ENCODE measurements around the gene NRIP2. TPM values are rescaled to one million over a fixed set of nuclear protein-coding genes. Genes with fewer than 3 reads are reported as not detected.

The NRIP2 gene
- total RNA-seq, 1 experiment from 2014 or later: not detected

DNA sequence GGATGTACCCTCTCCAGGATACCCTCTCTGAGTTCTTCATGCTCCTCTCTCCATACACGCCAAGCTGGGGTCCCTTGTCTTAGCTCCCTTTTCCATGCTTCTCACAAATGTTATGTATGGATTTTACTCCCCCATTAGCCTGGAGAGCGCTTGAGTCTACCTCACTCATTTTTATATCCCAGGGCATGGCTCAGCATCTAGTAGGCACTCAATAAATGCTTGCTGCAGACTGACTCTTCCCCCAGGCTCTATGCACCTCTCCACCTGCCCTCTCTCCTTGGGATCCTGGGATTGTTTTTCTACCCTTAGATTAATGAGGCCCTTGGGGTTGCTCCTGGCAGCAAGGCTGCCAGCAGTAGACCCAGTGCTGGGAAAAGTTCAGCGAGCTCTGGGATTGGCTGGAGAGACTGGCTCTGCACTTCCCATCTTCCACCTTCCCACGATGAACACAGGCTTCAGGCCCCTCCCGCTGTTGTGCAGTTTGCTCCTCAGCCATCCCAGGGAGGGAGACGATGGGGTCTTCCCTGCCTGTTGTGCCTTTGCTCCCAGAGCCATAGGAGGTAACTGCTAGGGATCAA is 2.2 kb downstream of the NRIP2 start:
- Histone ChIP-seq H3F3A (ENCODE audit: insufficient read depth, low read depth) (peaks cover 6% of the 10 kb centered on the region; the same call in 1 of the 2 replicates), H3K36me3 (ENCODE audit: low read depth) (no peaks in the 10 kb centered on the region), H2AFZ (no peak overlapping the region), H3K27ac (no peak overlapping the region), H3K79me2 (ENCODE audit: low read depth) (no peaks in the 10 kb centered on the region), H3K4me2 (no peak overlapping the region), H3K4me1 (replicated peaks; ENCODE audit: insufficient read depth) (no peaks in the 10 kb centered on the region), H3K9me3 (ENCODE audit: insufficient read depth, low read depth) (no peaks in the 10 kb centered on the region), H4K20me1 (ENCODE audit: insufficient read depth) (no peaks in the 10 kb centered on the region), H3K9me2 (ENCODE audit: insufficient read depth) (no peaks in the 10 kb centered on the region), H3K4me3 (no peak overlapping the region), H3K27me3 (ENCODE audit: insufficient read depth, low read depth) (no peaks in the 10 kb centered on the region)
- ChIA-PET POLR2A (ENCODE audit: unreplicated experiment) (no interaction called here), CTCF (no interaction called here)
- intact Hi-C loops (cut with micrococcal nuclease; ENCODE audit: unreplicated experiment): no loop called here
- TF ChIP-seq, protein P1, sequence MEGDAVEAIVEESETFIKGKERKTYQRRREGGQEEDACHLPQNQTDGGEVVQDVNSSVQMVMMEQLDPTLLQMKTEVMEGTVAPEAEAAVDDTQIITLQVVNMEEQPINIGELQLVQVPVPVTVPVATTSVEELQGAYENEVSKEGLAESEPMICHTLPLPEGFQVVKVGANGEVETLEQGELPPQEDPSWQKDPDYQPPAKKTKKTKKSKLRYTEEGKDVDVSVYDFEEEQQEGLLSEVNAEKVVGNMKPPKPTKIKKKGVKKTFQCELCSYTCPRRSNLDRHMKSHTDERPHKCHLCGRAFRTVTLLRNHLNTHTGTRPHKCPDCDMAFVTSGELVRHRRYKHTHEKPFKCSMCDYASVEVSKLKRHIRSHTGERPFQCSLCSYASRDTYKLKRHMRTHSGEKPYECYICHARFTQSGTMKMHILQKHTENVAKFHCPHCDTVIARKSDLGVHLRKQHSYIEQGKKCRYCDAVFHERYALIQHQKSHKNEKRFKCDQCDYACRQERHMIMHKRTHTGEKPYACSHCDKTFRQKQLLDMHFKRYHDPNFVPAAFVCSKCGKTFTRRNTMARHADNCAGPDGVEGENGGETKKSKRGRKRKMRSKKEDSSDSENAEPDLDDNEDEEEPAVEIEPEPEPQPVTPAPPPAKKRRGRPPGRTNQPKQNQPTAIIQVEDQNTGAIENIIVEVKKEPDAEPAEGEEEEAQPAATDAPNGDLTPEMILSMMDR (conservative IDR thresholded peaks at IDR 0.05): no peak
- no peak for TF ChIP-seq EZH2 (IDR thresholded peaks at IDR 0.05; ENCODE audit: low read depth)
- DNase-seq: no peak
- BruUV-seq (replicated peaks): no TSS peak

DNA sequence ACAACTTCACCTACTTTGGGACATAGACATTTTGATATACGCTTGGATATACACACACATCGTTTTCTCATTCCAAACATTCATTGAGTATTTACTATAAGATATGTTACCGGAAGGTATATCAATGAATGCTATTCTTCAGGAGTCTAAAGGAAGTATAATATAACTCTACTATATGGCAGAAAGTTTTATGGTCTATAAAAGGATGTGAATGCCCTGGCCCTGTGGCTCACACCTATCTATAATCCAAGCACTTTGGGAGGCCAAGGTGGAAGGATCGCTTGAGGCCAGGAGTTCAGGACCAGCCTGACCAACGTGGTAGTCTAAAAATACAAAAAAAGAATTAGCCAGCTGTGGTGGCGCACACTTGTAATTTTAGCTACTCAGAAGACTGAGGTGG is 5.6 kb downstream of the NRIP2 start:
- Histone ChIP-seq H3K9me3 (ENCODE audit: insufficient read depth, low read depth) (no peaks in the 10 kb centered on the region), H3K4me2 (no peak overlapping the region), H3K27me3 (ENCODE audit: insufficient read depth, low read depth) (no peaks in the 10 kb centered on the region), H2AFZ (no peak overlapping the region), H4K20me1 (ENCODE audit: insufficient read depth) (no peaks in the 10 kb centered on the region), H3K4me1 (replicated peaks; ENCODE audit: insufficient read depth) (no peaks in the 10 kb centered on the region), H3F3A (ENCODE audit: insufficient read depth, low read depth) (no peaks in the 10 kb centered on the region), H3K27ac (no peak overlapping the region), H3K9me2 (ENCODE audit: insufficient read depth) (no peaks in the 10 kb centered on the region), H3K4me3 (no peak overlapping the region), H3K36me3 (ENCODE audit: low read depth) (no peaks in the 10 kb centered on the region), H3K79me2 (ENCODE audit: low read depth) (no peaks in the 10 kb centered on the region)
- BruUV-seq (replicated peaks): no TSS peak
- intact Hi-C loops (cut with micrococcal nuclease; ENCODE audit: unreplicated experiment): no loop called here
- TF ChIP-seq, protein P1 (conservative IDR thresholded peaks at IDR 0.05): no peak
- TF ChIP-seq EZH2 (IDR thresholded peaks at IDR 0.05; ENCODE audit: low read depth): no peak
- ChIA-PET POLR2A (ENCODE audit: unreplicated experiment) (no interaction called here), CTCF (no interaction called here)
- DNase-seq: no peak

DNA sequence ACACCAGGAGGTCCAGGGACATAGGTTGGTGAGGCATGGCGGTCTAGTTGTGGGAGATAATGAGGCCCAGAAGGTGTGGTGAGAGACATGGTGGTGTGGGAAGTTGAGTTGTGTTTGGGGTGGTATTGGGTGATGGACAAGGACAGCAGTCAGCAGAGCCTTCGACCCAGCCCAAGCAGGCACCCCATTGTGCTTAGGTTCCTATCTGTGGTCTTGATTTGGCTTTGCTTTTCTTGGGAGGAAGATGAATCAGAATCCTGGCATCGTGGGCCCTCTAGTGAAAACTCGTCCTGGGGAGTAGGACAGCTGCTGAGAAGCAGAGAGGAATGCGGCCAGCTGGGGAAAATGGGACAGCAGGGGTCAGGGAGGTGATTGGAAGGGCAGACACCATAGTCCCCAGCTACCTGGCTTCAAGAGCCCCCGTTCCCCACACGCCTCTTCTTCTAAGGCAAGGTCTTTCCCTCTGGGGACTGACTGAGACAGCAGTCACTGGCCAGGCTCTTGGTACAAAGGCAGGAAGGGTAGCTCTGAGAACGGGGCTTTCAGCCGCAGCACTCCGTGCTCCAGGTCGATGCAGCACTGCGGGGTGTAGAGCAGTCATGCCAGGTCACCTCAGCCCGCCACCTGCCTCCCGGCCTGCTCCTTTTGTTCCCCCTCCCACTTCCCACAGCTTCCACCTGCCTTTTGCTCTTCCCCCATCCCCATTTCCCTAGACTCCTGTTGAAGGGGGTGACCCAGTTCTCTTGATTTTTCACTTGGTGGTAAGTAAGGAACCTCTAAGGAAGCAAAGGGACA is 7.9 kb downstream of the NRIP2 start:
- H4K20me1 ChIP-seq (ENCODE audit: insufficient read depth): no peaks in the 10 kb centered on the region; the same call in 1 of the 2 replicates
- H3K4me3 ChIP-seq: no peak overlapping the region
- BruUV-seq (replicated peaks): no TSS peak
- H3K9me3 ChIP-seq (ENCODE audit: insufficient read depth, low read depth): no peaks in the 10 kb centered on the region
- no peaks in the 10 kb centered on the region for H3K4me1 ChIP-seq (replicated peaks; ENCODE audit: insufficient read depth)
- intact Hi-C loops (cut with micrococcal nuclease; ENCODE audit: unreplicated experiment): no loop called here
- no peak for DNase-seq
- no peaks in the 10 kb centered on the region for H3K9me2 ChIP-seq (ENCODE audit: insufficient read depth)
- TF ChIP-seq EZH2 (IDR thresholded peaks at IDR 0.05; ENCODE audit: low read depth): no peak
- TF ChIP-seq, protein P1 (conservative IDR thresholded peaks at IDR 0.05): no peak
- ChIA-PET CTCF (interaction anchor here (0.5 kb wide), 1 partner anchor 184 kb away, joined by 3 read pairs; no protein-coding TSS in a partner anchor), POLR2A (ENCODE audit: unreplicated experiment) (no interaction called here)
- no peak overlapping the region for H3K4me2 ChIP-seq
- H3K36me3 ChIP-seq (ENCODE audit: low read depth): no peaks in the 10 kb centered on the region
- no peaks in the 10 kb centered on the region for H3K27me3 ChIP-seq (ENCODE audit: insufficient read depth, low read depth)
- H3K79me2 ChIP-seq (ENCODE audit: low read depth): no peaks in the 10 kb centered on the region
- no peak overlapping the region for H3K27ac ChIP-seq
- H2AFZ ChIP-seq: no peak overlapping the region
- H3F3A ChIP-seq (ENCODE audit: insufficient read depth, low read depth): no peaks in the 10 kb centered on the region
